Measurements from ENCODE around the gene TUBA4B. TPM values are rescaled to one million over a fixed set of nuclear protein-coding genes. Genes with fewer than 3 reads are reported as not detected.
A peak's percentile ranks its signal among the peaks of the same experiment; 100 is the strongest.

Gene TUBA4B
- total RNA-seq, 4 donors from 2014 or later: not detected

GRCh38 chr2:219216535-219216915 lies 36.5 kb upstream of the TUBA4B start:
- intact Hi-C loops (cut with DNase I; ENCODE audit: low total_unique reads): no loop called here
- TF ChIP-seq CTCF (IDR thresholded peaks at IDR 0.05 in 4 of 5, conservative IDR thresholded peaks at IDR 0.05 in 1 of 5): no peak
- TF ChIP-seq POLR2A (IDR thresholded peaks at IDR 0.05): no peak
- DNase-seq (no peak), ATAC-seq (no peak)
- Histone ChIP-seq H3K27ac (peak overlapping the region; percentile 87 to 99 (median 94)), H3K36me3 (peaks cover 0 to 68% of the 10 kb centered on the region in 2 donors), H3K4me1 (peaks cover 19 to 29% of the 10 kb centered on the region in 2 donors), H3K9me3 (no peaks in the 10 kb centered on the region), H3K27me3 (no peaks in the 10 kb centered on the region), H3K4me3 (no peak overlapping the region)
- in situ Hi-C loops (cut with MboI; ENCODE audit: low sequenced_read_pairs in 4 of 4): no loop called here

- Histone ChIP-seq H3K36me3 (peaks cover 0 to 69% of the 10 kb centered on the region in 2 donors), H3K27ac (peak overlapping the region; percentile 87 to 99 (median 94)), H3K4me3 (peak overlapping the region; percentile 55 to 74 (median 64)), H3K27me3 (no peaks in the 10 kb centered on the region), H3K9me3 (no peaks in the 10 kb centered on the region), H3K4me1 (peaks cover 19 to 29% of the 10 kb centered on the region in 2 donors)
- no peak for TF ChIP-seq CTCF (IDR thresholded peaks at IDR 0.05 in 4 of 5, conservative IDR thresholded peaks at IDR 0.05 in 1 of 5)
- peak in 1 of 2 donors; percentile 55 for TF ChIP-seq POLR2A (IDR thresholded peaks at IDR 0.05)
- DNase-seq: peak; percentile 66 to 86
- in situ Hi-C loops (cut with MboI; ENCODE audit: low sequenced_read_pairs in 4 of 4): no loop called here
- intact Hi-C loops (cut with DNase I; ENCODE audit: low total_unique reads): loop anchor here (1.0 kb wide), 1 partner anchor 40 kb away; the partner anchor contains the start of gene RETREG2
- peak; percentile 71 to 72 for ATAC-seq
Measured at GRCh38 chr2:219218217-219218731, 34.8 kb upstream of the TUBA4B start.

- intact Hi-C loops (cut with DNase I; ENCODE audit: low total_unique reads): loop anchor here (1.0 kb wide), 2 partner anchors 10 to 41 kb away; partner anchors contain the start of genes ANKZF1, ATG9A and RETREG2
- peaks cover 19 to 29% of the 10 kb centered on the region in 2 donors for H3K4me1 ChIP-seq
Measured at GRCh38 chr2:219218732-219219701, 34.0 kb upstream of the TUBA4B start, which contains the start of gene ABCB6. ABCB6 (minus strand) TSS chr2:219218958; CDS start chr2:219218673, 285 bp downstream.

More at GRCh38 chr2:219218732-219219701, 34.0 kb upstream of the TUBA4B start, which contains the start of gene ABCB6:
- in situ Hi-C loops (cut with MboI; ENCODE audit: low sequenced_read_pairs in 4 of 4): no loop called here
- H3K9me3 ChIP-seq: no peaks in the 10 kb centered on the region
- H3K27ac ChIP-seq: peak within 1 kb of the TSS; percentile 87 to 99 (median 94)
- H3K27me3 ChIP-seq: no peaks in the 10 kb centered on the region
- ATAC-seq (peak; percentile 82 to 84), DNase-seq (peak; percentile 96 to 98)
- peak within 1 kb of the TSS; percentile 55 to 74 (median 64) for H3K4me3 ChIP-seq
- peaks cover 5 to 69% of the 10 kb centered on the region in 2 donors for H3K36me3 ChIP-seq
- TF ChIP-seq POLR2A (IDR thresholded peaks at IDR 0.05) (peak; percentile 54 to 78), CTCF (IDR thresholded peaks at IDR 0.05 in 4 of 5, conservative IDR thresholded peaks at IDR 0.05 in 1 of 5) (no peak)
